Endothelial cell of umbilical vein (primary cell): ENCODE results near the gene RYR2. TPM values are rescaled to one million over a fixed set of nuclear protein-coding genes. Genes with fewer than 3 reads are reported as not detected.

Source experiments
- BruUV-seq: library from RNA; stranded (reverse); fragments of 400-500 nt; replicated peaks from 2 replicates; lab custom pipeline; 2021; lab: Mats Ljungman, UMichigan
- CTCF ChIA-PET: fragments of 300-600, 350-600 bp; sonication (Branson Sonifier 250); formaldehyde crosslinking; loops from one replicate; lab custom pipeline; 2021; ENCODE audit warnings: antibody characterized with exemption, inconsistent platforms; lab: Charles Lee
- POLR2A ChIA-PET: fragments of 300-600, 350-600 bp; sonication (Branson Sonifier 250); formaldehyde crosslinking; loops from one replicate; lab custom pipeline; 2021; ENCODE audit warnings: antibody characterized with exemption, inconsistent platforms; lab: Charles Lee
- DNase-seq: peaks from one replicate; pipeline ENCODE4 v3.0.0-alpha.2; 2011; ENCODE audit warnings: low read depth, low spot score
- FAIRE-seq: peaks from 2 replicates; lab custom pipeline; 2011; peaks lifted over from hg19 to GRCh38; lab: Jason Lieb, UNC
- H2AFZ ChIP-seq: 2 replicates; pipeline ENCODE4 v1.6.0; 2012; ENCODE audit warnings: low read depth, low read length, control low read depth, inconsistent platforms
- H3K27ac ChIP-seq: 2 replicates; pipeline ENCODE4 v1.5.1; 2011; ENCODE audit warnings: low read depth, mild to moderate bottlenecking, control low read depth, low read length, moderate library complexity; ENCODE audit not compliant: insufficient read depth
- H3K27me3 ChIP-seq, 2 experiments: 2 replicates each; pipeline versions ENCODE4 v1.6.0 to v1.6.1; 2011; ENCODE audit warnings: low read length in 2 of 2, mixed read lengths in 1 of 2; ENCODE audit not compliant: control insufficient read depth in 2 of 2, insufficient read depth in 2 of 2
- H3K36me3 ChIP-seq, 2 experiments: 2 replicates in 1 of 2; 3 replicates in 1 of 2; pipeline ENCODE4 v1.5.1; 2011; ENCODE audit warnings: low read length in 2 of 2, mild to moderate bottlenecking in 1 of 2, moderate library complexity in 1 of 2; ENCODE audit not compliant: control insufficient read depth in 2 of 2, insufficient read depth in 2 of 2; ENCODE audit errors: extremely low read depth in 1 of 2
- H3K4me1 ChIP-seq: 3 replicates; pipeline ENCODE4 v1.5.1; 2011; ENCODE audit warnings: mild to moderate bottlenecking, low read length; ENCODE audit not compliant: control insufficient read depth, insufficient read depth; ENCODE audit errors: extremely low read depth
- H3K4me2 ChIP-seq: 2 replicates; pipeline ENCODE4 v1.6.1; 2011; ENCODE audit warnings: low read length, control low read depth, mixed read lengths; ENCODE audit not compliant: insufficient read depth
- H3K4me3 ChIP-seq, 3 experiments: fragments of 200-600 bp in 1 of 3; sonication (generic), shearing (Covaris generic) in 1 of 3; replicated peaks in 1 of 3; 2 replicates each; pipeline ENCODE4 v1.5.1; 2011 to 2016; ENCODE audit warnings: control low read depth in 3 of 3, low read length in 3 of 3, mild to moderate bottlenecking in 2 of 3, inconsistent platforms in 1 of 3, low read depth in 1 of 3, moderate library complexity in 1 of 3; ENCODE audit not compliant: insufficient read depth in 1 of 3
- H3K79me2 ChIP-seq: 2 replicates; pipeline ENCODE4 v1.6.0; 2012; ENCODE audit warnings: low read length, inconsistent platforms; ENCODE audit not compliant: control insufficient read depth, insufficient read depth
- H3K9ac ChIP-seq: replicated peaks from 2 replicates; pipeline ENCODE3; 2011; ENCODE audit warnings: low read length, control low read depth; ENCODE audit not compliant: insufficient read depth; ENCODE audit errors: extremely low read depth
- H3K9me1 ChIP-seq: replicated peaks from 3 replicates; pipeline ENCODE4 v1.6.0; 2011; ENCODE audit warnings: mild to moderate bottlenecking, low read length; ENCODE audit not compliant: control insufficient read depth, insufficient read depth; ENCODE audit errors: extremely low read depth
- H3K9me3 ChIP-seq: replicated peaks from 2 replicates; pipeline ENCODE4 v1.5.1; 2012; ENCODE audit warnings: low read length, inconsistent platforms; ENCODE audit not compliant: control insufficient read depth, insufficient read depth
- H4K20me1 ChIP-seq: replicated peaks from 2 replicates; pipeline ENCODE3; 2011; ENCODE audit warnings: mild to moderate bottlenecking, low read length; ENCODE audit not compliant: control insufficient read depth, insufficient read depth; ENCODE audit errors: extremely low read depth
- CTCF ChIP-seq, 2 donors: IDR thresholded peaks; 1 replicate in 1 of 2; 2 replicates in 1 of 2; pipeline ENCODE4 v1.5.1; 2011; ENCODE audit warnings: low read length in 2 of 2, mild to moderate bottlenecking in 2 of 2, moderate library complexity in 2 of 2, control low read depth in 1 of 2, inconsistent platforms in 1 of 2, low read depth in 1 of 2; ENCODE audit not compliant: insufficient read depth in 1 of 2; ENCODE audit errors: extremely low read depth in 1 of 2
- EZH2 ChIP-seq: IDR thresholded peaks from 2 replicates; pipeline ENCODE4 v1.6.1; 2012; ENCODE audit warnings: borderline replicate concordance, low read depth, mild to moderate bottlenecking, moderate library complexity, low read length, inconsistent platforms; ENCODE audit not compliant: severe bottlenecking
- FOS ChIP-seq: IDR thresholded peaks from 2 replicates; pipeline ENCODE4 v1.6.1; 2011; ENCODE audit warnings: mild to moderate bottlenecking, low read length, moderate library complexity, borderline replicate concordance; ENCODE audit not compliant: insufficient read depth
- GATA2 ChIP-seq: IDR thresholded peaks from 2 replicates; pipeline ENCODE4 v1.7.0; 2011; ENCODE audit warnings: low read depth, mild to moderate bottlenecking, moderate library complexity, mixed read lengths, low read length; ENCODE audit not compliant: insufficient read length, insufficient read depth
- JUN ChIP-seq: IDR thresholded peaks from 2 replicates; pipeline ENCODE4 v1.6.1; 2011; ENCODE audit warnings: borderline replicate concordance, low read depth; ENCODE audit not compliant: insufficient read length, insufficient read depth
- MAX ChIP-seq: IDR thresholded peaks from 2 replicates; pipeline ENCODE4 v1.6.1; 2011; ENCODE audit not compliant: insufficient read depth, insufficient read length
- MYC ChIP-seq: IDR thresholded peaks from one replicate; pipeline ENCODE4 v1.6.1; 2011; ENCODE audit warnings: mild to moderate bottlenecking, low read depth, low read length
- POLR2A ChIP-seq: IDR thresholded peaks from 2 replicates; pipeline ENCODE4 v1.6.1; 2012; ENCODE audit warnings: low read depth, mild to moderate bottlenecking, control low read depth, low read length
- POLR2AphosphoS5 ChIP-seq: IDR thresholded peaks from 2 replicates; pipeline ENCODE4 v1.6.1; 2012; ENCODE audit warnings: low read depth, mild to moderate bottlenecking, control low read depth, low read length, moderate library complexity; ENCODE audit not compliant: insufficient read depth
- dilution Hi-C: fragments of 300-500 bp; cut with MboI; formaldehyde crosslinking; loops from one replicate; pipeline ENCODE4 v1.15.0; 2019; ENCODE audit warnings: low sequenced_read_pairs; ENCODE audit not compliant: extremely low pct_ligation_motif_present
- intact Hi-C: fragments of 100-400 bp; cut with micrococcal nuclease; formaldehyde crosslinking; loops from one replicate; pipeline ENCODE4 v1.10.0; 2022
- polyA plus RNA-seq, 4 experiments: library from polyadenylated mRNA; depleted of rRNA in 3 of 4; stranded (reverse) in 3 of 4; unstranded in 1 of 4; fragments of >200 nt; gene quantifications; 2 replicates each; pipeline versions ENCODE4 v1.2.1 to v1.2.3, GENCODE V29; 2011 to 2012; ENCODE audit warnings: missing spikeins in 1 of 4
- total RNA-seq: library from RNA; stranded (reverse); gene quantifications from 2 replicates; pipeline ENCODE4 v1.2.3, GENCODE V29; 2021

RYR2 gene
- total and polyA plus RNA-seq, 2 donors (not counting 3 experiments of a cell fraction or from before 2014, with no cell fraction given), result not detected

- no peak for FAIRE-seq
- dilution Hi-C loops, result no loop called here
Measured at GRCh38 chr1:237748171-237748960, 706.4 kb downstream of the RYR2 start.

More at GRCh38 chr1:237748171-237748960, 706.4 kb downstream of the RYR2 start:
- intact Hi-C loops, result no loop called here
- POLR2A ChIA-PET, result no interaction called here
- Histone ChIP-seq H3K27ac (no peak overlapping the region), H3K27me3 (no peaks in the 10 kb centered on the region), H3K4me3 (no peak overlapping the region), H3K4me1 (no peaks in the 10 kb centered on the region), H3K36me3 (no peaks in the 10 kb centered on the region), H3K9me3 (peaks cover 4% of the 10 kb centered on the region), H3K4me2 (no peak overlapping the region), H2AFZ (no peak overlapping the region), H3K9ac (no peak overlapping the region), H3K9me1 (no peaks in the 10 kb centered on the region), H3K79me2 (no peaks in the 10 kb centered on the region), H4K20me1 (no peaks in the 10 kb centered on the region)
- no peak for DNase-seq
- CTCF ChIA-PET, result no interaction called here
- no TSS peak for BruUV-seq
- TF ChIP-seq FOS, result no peak
- no peak for TF ChIP-seq GATA2
- no peak for TF ChIP-seq EZH2
- TF ChIP-seq MYC, result no peak
- TF ChIP-seq MAX, result no peak
- no peak for TF ChIP-seq CTCF (IDR thresholded peaks at IDR 0.05; ENCODE audit: extremely low read depth in 1 of 2, insufficient read depth in 1 of 2, low read depth in 1 of 2, low read length in 2 of 2)
- TF ChIP-seq JUN, result no peak
- no peak for TF ChIP-seq POLR2A
- no peak for TF ChIP-seq POLR2AphosphoS5
